A549 (cell line): ENCODE data around the gene ALOX15. TPM values are rescaled to one million over a fixed set of nuclear protein-coding genes. Genes with fewer than 3 reads are reported as not detected.

Experiments
- ATAC-seq, 2 experiments: fragments of 200-7000 bp in 1 of 2; fragments of >200 bp in 1 of 2; cut with Nextera tagmentation in 1 of 2; cut with Tn5 transposase in 1 of 2; 3 replicates each; pipeline versions ENCODE4 v1.8.0 to v1.9.1; 2018 to 2020; ENCODE audit warnings: mild to moderate bottlenecking in 1 of 2, moderate library complexity in 1 of 2
- CTCF ChIA-PET: fragments of 300-600 bp; sonication (Branson Sonifier 250); formaldehyde crosslinking; extraction: SDS; loops from one replicate; lab custom pipeline; 2021; ENCODE audit warnings: antibody characterized with exemption, inconsistent platforms; lab: Yijun Ruan, JAX
- POLR2A ChIA-PET: fragments of 350-600 bp; formaldehyde crosslinking; extraction: SDS; loops from one replicate; lab custom pipeline; 2021; ENCODE audit warnings: antibody characterized with exemption, inconsistent platforms; lab: Yijun Ruan, JAX
- DNase-seq, 2 experiments: peaks; one replicate each; pipeline versions ENCODE4 v3.0.0 to v3.0.0-alpha.2; 2011 to 2016; ENCODE audit warnings: low read depth in 1 of 2, low spot score in 1 of 2
- FAIRE-seq: peaks from 2 replicates; lab custom pipeline; 2011; peaks lifted over from hg19 to GRCh38; lab: Jason Lieb, UNC
- H3K27ac ChIP-seq, 2 experiments: fragments of >200 bp; sonication (Bioruptor Twin); formaldehyde crosslinking; 3 replicates each; pipeline ENCODE4 v1.5.1; 2016 to 2017
- H3K4me1 ChIP-seq: fragments of >200 bp; sonication (Bioruptor Twin); formaldehyde crosslinking; 3 replicates; pipeline ENCODE4 v1.6.1; 2016
- H3K4me2 ChIP-seq: fragments of >200 bp; sonication (Bioruptor Twin); formaldehyde crosslinking; 3 replicates; pipeline ENCODE4 v1.6.1; 2016
- H3K4me3 ChIP-seq: fragments of >200 bp; sonication (Bioruptor Twin); formaldehyde crosslinking; 3 replicates; pipeline ENCODE4 v1.5.1; 2016
- H3K9me3 ChIP-seq: fragments of >200 bp; sonication (Bioruptor Twin); formaldehyde crosslinking; 3 replicates; pipeline ENCODE4 v1.6.1; 2016
- ESRRA ChIP-seq: fragments of 150-350 bp; IDR thresholded peaks from 2 replicates; pipeline ENCODE4 v1.6.1; 2014; ENCODE audit warnings: mild to moderate bottlenecking, low read length, borderline replicate concordance
- FOSB ChIP-seq: fragments of 250-450 bp; sonication (Bioruptor Pico); IDR thresholded peaks from 2 replicates; pipeline ENCODE4 v1.5.0; 2020; ENCODE audit warnings: mild to moderate bottlenecking, moderate library complexity
- FOSL2 ChIP-seq, 2 experiments: fragments of 450-650 bp in 1 of 2; fragments of >200 bp in 1 of 2; sonication (Bioruptor Twin) in 1 of 2; formaldehyde crosslinking; IDR thresholded peaks; 2 replicates each; pipeline versions ENCODE4 v1.5.0 to v1.6.1; 2016 to 2020; ENCODE audit warnings: mild to moderate bottlenecking in 1 of 2, moderate library complexity in 1 of 2
- FOXS1 ChIP-seq: fragments of 250-450 bp; sonication (Bioruptor Pico); IDR thresholded peaks from 2 replicates; pipeline ENCODE4 v1.5.0; 2020; ENCODE audit warnings: mild to moderate bottlenecking, moderate library complexity
- GATA3 ChIP-seq: IDR thresholded peaks from 2 replicates; pipeline ENCODE4 v1.6.1; 2012; ENCODE audit warnings: borderline replicate concordance
- HDAC2 ChIP-seq: fragments of 200-600 bp; sonication (generic); IDR thresholded peaks from 2 replicates; pipeline ENCODE4 v1.6.1; 2016
- HOXA7 ChIP-seq: fragments of 250-450 bp; sonication (Bioruptor Pico); IDR thresholded peaks from 2 replicates; pipeline ENCODE4 v1.5.0; 2020; ENCODE audit warnings: mild to moderate bottlenecking, moderate library complexity
- HOXB13 ChIP-seq: fragments of 250-450 bp; sonication (Bioruptor Pico); IDR thresholded peaks from 2 replicates; pipeline ENCODE4 v1.5.0; 2020; ENCODE audit warnings: low read depth, mild to moderate bottlenecking, moderate library complexity
- HOXB5 ChIP-seq: fragments of 250-450 bp; sonication (Bioruptor Pico); IDR thresholded peaks from 2 replicates; pipeline ENCODE4 v1.5.0; 2020; ENCODE audit warnings: mild to moderate bottlenecking, moderate library complexity
- JUN ChIP-seq, 2 experiments: fragments of >200 bp; sonication (Bioruptor Twin); formaldehyde crosslinking; IDR thresholded peaks; 2 replicates in 1 of 2; 3 replicates in 1 of 2; pipeline ENCODE4 v1.6.1; 2016 to 2017
- KDM5A ChIP-seq: fragments of 200-600 bp; sonication (generic); IDR thresholded peaks from 2 replicates; pipeline ENCODE4 v1.6.1; 2016; ENCODE audit warnings: antibody characterized with exemption, mild to moderate bottlenecking
- MAX ChIP-seq: IDR thresholded peaks from 2 replicates; pipeline ENCODE4 v1.6.1; 2012
- MYC ChIP-seq: IDR thresholded peaks from 2 replicates; pipeline ENCODE4 v1.6.1; 2012; ENCODE audit warnings: mild to moderate bottlenecking, inconsistent platforms, low read length, improper control_type of control experiment, borderline replicate concordance
- NPAS2 ChIP-seq: fragments of 250-450 bp; sonication (Bioruptor Pico); IDR thresholded peaks from 2 replicates; pipeline ENCODE4 v1.8.0; 2022; ENCODE audit warnings: mild to moderate bottlenecking, moderate library complexity, borderline replicate concordance
- NR3C1 ChIP-seq: fragments of >200 bp; sonication (Bioruptor Twin); formaldehyde crosslinking; IDR thresholded peaks from 3 replicates; pipeline ENCODE4 v1.6.1; 2017
- PHF8 ChIP-seq: fragments of 200-600 bp; sonication (generic); IDR thresholded peaks from 2 replicates; pipeline ENCODE4 v1.6.1; 2016; ENCODE audit warnings: low read depth, mild to moderate bottlenecking, antibody characterized with exemption, moderate library complexity, borderline replicate concordance
- POLR2AphosphoS2 ChIP-seq: conservative IDR thresholded peaks from 2 replicates; pipeline ENCODE4 v1.6.1; 2012; ENCODE audit warnings: low read length, improper control_type of control experiment, inconsistent platforms
- RAD21 ChIP-seq, 2 experiments: fragments of >200 bp in 1 of 2; sonication (Bioruptor Twin) in 1 of 2; formaldehyde crosslinking in 1 of 2; IDR thresholded peaks in 1 of 2; conservative IDR thresholded peaks in 1 of 2; 2 replicates in 1 of 2; 3 replicates in 1 of 2; pipeline ENCODE4 v1.6.1; 2012 to 2018; ENCODE audit warnings: inconsistent platforms in 1 of 2
- RFX5 ChIP-seq: fragments of 450-650 bp; IDR thresholded peaks from 2 replicates; pipeline ENCODE4 v1.7.1; 2014; ENCODE audit warnings: antibody characterized with exemption, mild to moderate bottlenecking, moderate library complexity
- RNF2 ChIP-seq: fragments of 200-600 bp; sonication (generic); IDR thresholded peaks from 2 replicates; pipeline ENCODE4 v1.6.1; 2016; ENCODE audit warnings: low read depth, mild to moderate bottlenecking, antibody characterized with exemption, moderate library complexity, borderline replicate concordance
- ZNF302 ChIP-seq: fragments of 250-450 bp; sonication (Bioruptor Pico); IDR thresholded peaks from 2 replicates; pipeline ENCODE4 v1.9.0; 2021; ENCODE audit warnings: inconsistent platforms, mild to moderate bottlenecking, moderate library complexity
- WGBS: methylation state at CpG from one replicate; pipeline ENCODE4 v1.1.6; 2017; ENCODE audit errors: missing lambda C conversion rate; 5-methylcytosine and 5-hydroxymethylcytosine counted together
- polyA plus RNA-seq, 4 experiments: library from polyadenylated mRNA; depleted of rRNA in 3 of 4; stranded (reverse); fragments of >200 nt; fragmentation: RNase III in 1 of 4; extraction: RNeasy Plus Mini Kit Qiagen cat#74134 plus additional on column Dnase treatment in 1 of 4; gene quantifications; 2 replicates in 3 of 4; 3 replicates in 1 of 4; pipeline ENCODE4 v1.2.3, GENCODE V29; 2011 to 2017
- TF ChIP-seq, protein P1 (sequence below): IDR thresholded peaks from 2 replicates; pipeline ENCODE4 v1.6.1; 2012
- TF ChIP-seq, protein P2 (sequence below): fragments of 150-350 bp; IDR thresholded peaks from 2 replicates; pipeline ENCODE4 v1.6.1; 2014; ENCODE audit warnings: low read depth, mild to moderate bottlenecking, low read length
- TF ChIP-seq, protein P3 (sequence below): fragments of >200 bp; sonication (Bioruptor Twin); formaldehyde crosslinking; IDR thresholded peaks from 3 replicates; pipeline ENCODE4 v1.6.1; 2016

ALOX15 gene
- polyA plus RNA-seq, 2 of the 4 experiments (the other 2 are of a cell fraction), result 0.08 to 0.12 TPM

DNA sequence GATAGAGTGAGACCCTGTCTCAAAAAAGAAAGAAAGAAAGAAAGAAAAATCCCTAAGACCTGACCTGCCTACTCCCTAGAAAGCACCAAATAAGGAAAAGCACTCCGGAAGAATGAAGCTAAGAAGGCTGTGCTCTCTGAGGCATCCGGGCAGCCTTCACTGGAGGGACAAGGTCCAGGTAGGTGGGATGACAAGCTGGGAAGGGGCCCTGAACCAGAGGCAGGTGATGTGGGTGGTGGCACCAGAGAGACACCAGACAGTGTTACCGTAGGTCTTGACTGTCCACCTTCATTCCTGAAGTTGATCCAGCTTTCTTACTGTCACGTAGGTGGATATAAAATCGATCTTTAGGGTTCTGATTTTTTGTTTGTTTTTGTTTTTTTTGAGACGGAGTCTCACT lies 30.8 kb downstream of the ALOX15 start:
- H3K4me3 ChIP-seq, result no peak overlapping the region
- CTCF ChIA-PET, result interaction anchor here (0.9 to 6.8 kb wide), 8 partner anchors 13 to 307 kb away, joined by 3 to 58 read pairs (median 6); partner anchors contain the start of genes ARRB2 and SMTNL2
- no peak for ATAC-seq

GRCh38 chr17:4610162-4610561 lies 31.3 kb downstream of the ALOX15 start:
- ATAC-seq (no peak; a peak in 1 of 6 replicates), FAIRE-seq (no peak), DNase-seq (no peak)
- CTCF ChIA-PET, result interaction anchor here (0.9 to 6.8 kb wide), 10 partner anchors 13 to 307 kb away, joined by 3 to 58 read pairs (median 5); partner anchors contain the start of genes ARRB2, GGT6 and SMTNL2
- WGBS, result 75% methylated on average over 5 of the region's 5 CpGs
- Histone ChIP-seq H3K27ac (no peak overlapping the region), H3K4me1 (no peaks in the 10 kb centered on the region), H3K4me2 (no peak overlapping the region), H3K4me3 (no peak overlapping the region), H3K9me3 (no peaks in the 10 kb centered on the region)
- POLR2A ChIA-PET, result no interaction called here
- TF ChIP-seq JUN (IDR thresholded peaks at IDR 0.05) (no peak), POLR2AphosphoS2 (no peak), RNF2 (no peak)
- TF ChIP-seq, all 56 proteins: peak for 0

More for the DNA sequence above, 30.8 kb downstream of the ALOX15 start:
- FAIRE-seq (no peak), DNase-seq (no peak)
- H3K27ac ChIP-seq, result no peak overlapping the region
- no peak overlapping the region for H3K4me2 ChIP-seq
- no peaks in the 10 kb centered on the region for H3K4me1 ChIP-seq
- no peaks in the 10 kb centered on the region for H3K9me3 ChIP-seq
- POLR2A ChIA-PET, result no interaction called here
- TF ChIP-seq ZNF302 (CRISPR knock-in tag), result no peak
- no peak for TF ChIP-seq KDM5A
- no peak for TF ChIP-seq HOXA7 (CRISPR knock-in tag)
- no peak for TF ChIP-seq NPAS2 (CRISPR knock-in tag)
- no peak for TF ChIP-seq FOSB (CRISPR knock-in tag)
- TF ChIP-seq RFX5, result no peak
- TF ChIP-seq, protein P1, sequence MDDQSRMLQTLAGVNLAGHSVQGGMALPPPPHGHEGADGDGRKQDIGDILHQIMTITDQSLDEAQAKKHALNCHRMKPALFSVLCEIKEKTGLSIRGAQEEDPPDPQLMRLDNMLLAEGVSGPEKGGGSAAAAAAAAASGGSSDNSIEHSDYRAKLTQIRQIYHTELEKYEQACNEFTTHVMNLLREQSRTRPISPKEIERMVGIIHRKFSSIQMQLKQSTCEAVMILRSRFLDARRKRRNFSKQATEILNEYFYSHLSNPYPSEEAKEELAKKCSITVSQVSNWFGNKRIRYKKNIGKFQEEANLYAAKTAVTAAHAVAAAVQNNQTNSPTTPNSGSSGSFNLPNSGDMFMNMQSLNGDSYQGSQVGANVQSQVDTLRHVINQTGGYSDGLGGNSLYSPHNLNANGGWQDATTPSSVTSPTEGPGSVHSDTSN, result no peak
- TF ChIP-seq MYC, result no peak
- TF ChIP-seq PHF8, result no peak
- 64% methylated on average over 6 of the region's 6 CpGs for WGBS

DNA sequence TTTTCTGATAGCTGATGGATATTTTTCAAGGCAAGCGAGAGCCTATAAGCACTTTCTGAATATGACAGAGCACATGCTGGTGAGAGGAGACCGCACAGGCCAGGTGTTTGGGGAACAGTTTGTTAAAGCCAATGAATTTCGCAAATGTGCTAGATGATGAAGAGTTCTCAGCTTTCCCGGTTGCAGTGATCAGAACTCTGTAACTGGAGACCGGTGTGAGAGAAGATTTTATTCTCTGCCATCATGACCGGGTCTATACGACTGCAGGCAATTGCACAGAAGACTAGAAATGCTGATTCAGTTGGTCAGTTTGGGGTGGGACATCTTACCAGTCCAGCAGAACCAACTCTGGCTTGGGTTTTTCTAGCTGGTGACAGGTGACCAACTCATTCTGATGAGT lies 31.7 kb downstream of the ALOX15 start:
- POLR2A ChIA-PET, result no interaction called here
- H3K27ac ChIP-seq, result no peak overlapping the region

More for the DNA sequence above, 31.7 kb downstream of the ALOX15 start:
- no peak for FAIRE-seq
- WGBS, result 75% methylated on average over 7 of the region's 7 CpGs
- no peak for DNase-seq
- Histone ChIP-seq H3K9me3 (no peaks in the 10 kb centered on the region), H3K4me3 (no peak overlapping the region), H3K4me2 (no peak overlapping the region), H3K4me1 (no peaks in the 10 kb centered on the region)
- CTCF ChIA-PET, result interaction anchor here (0.9 to 6.8 kb wide), 8 partner anchors 12 to 212 kb away, joined by 3 to 58 read pairs (median 7); partner anchors contain the start of genes ARRB2, GGT6 and SMTNL2
- no peak for ATAC-seq
- TF ChIP-seq HOXA7 (CRISPR knock-in tag), result no peak
- no peak for TF ChIP-seq ZNF302 (CRISPR knock-in tag)
- TF ChIP-seq GATA3, result no peak
- TF ChIP-seq ESRRA, result no peak
- no peak for TF ChIP-seq RAD21 (conservative IDR thresholded peaks at IDR 0.05 in 1 of 2, IDR thresholded peaks at IDR 0.05 in 1 of 2)
- TF ChIP-seq MAX, result no peak
- TF ChIP-seq HDAC2, result no peak
- no peak for TF ChIP-seq NR3C1
- TF ChIP-seq FOXS1 (CRISPR knock-in tag), result no peak
- TF ChIP-seq HOXB5 (CRISPR knock-in tag), result no peak
- TF ChIP-seq, protein P1, result no peak
- no peak for TF ChIP-seq FOSL2 (IDR thresholded peaks at IDR 0.05)
- TF ChIP-seq FOSL2 (CRISPR knock-in tag; IDR thresholded peaks at IDR 0.05), result no peak
- no peak for TF ChIP-seq HOXB13 (CRISPR knock-in tag)
- TF ChIP-seq, protein P2, sequence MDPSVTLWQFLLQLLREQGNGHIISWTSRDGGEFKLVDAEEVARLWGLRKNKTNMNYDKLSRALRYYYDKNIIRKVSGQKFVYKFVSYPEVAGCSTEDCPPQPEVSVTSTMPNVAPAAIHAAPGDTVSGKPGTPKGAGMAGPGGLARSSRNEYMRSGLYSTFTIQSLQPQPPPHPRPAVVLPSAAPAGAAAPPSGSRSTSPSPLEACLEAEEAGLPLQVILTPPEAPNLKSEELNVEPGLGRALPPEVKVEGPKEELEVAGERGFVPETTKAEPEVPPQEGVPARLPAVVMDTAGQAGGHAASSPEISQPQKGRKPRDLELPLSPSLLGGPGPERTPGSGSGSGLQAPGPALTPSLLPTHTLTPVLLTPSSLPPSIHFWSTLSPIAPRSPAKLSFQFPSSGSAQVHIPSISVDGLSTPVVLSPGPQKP, result no peak
- no peak for TF ChIP-seq FOSB (CRISPR knock-in tag)
- TF ChIP-seq, protein P3, sequence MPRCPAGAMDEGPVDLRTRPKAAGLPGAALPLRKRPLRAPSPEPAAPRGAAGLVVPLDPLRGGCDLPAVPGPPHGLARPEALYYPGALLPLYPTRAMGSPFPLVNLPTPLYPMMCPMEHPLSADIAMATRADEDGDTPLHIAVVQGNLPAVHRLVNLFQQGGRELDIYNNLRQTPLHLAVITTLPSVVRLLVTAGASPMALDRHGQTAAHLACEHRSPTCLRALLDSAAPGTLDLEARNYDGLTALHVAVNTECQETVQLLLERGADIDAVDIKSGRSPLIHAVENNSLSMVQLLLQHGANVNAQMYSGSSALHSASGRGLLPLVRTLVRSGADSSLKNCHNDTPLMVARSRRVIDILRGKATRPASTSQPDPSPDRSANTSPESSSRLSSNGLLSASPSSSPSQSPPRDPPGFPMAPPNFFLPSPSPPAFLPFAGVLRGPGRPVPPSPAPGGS, result no peak
